DMS114 treated with DMSO at 0.1 percent for 48 hours (cell line): ENCODE measurements around the gene AATK.

Source experiments
- DNase-seq: peaks from one replicate; lab custom pipeline; 2025; ENCODE audit not compliant: unreplicated experiment; lab: John Stamatoyannopoulos, UW

Gene AATK

DNA sequence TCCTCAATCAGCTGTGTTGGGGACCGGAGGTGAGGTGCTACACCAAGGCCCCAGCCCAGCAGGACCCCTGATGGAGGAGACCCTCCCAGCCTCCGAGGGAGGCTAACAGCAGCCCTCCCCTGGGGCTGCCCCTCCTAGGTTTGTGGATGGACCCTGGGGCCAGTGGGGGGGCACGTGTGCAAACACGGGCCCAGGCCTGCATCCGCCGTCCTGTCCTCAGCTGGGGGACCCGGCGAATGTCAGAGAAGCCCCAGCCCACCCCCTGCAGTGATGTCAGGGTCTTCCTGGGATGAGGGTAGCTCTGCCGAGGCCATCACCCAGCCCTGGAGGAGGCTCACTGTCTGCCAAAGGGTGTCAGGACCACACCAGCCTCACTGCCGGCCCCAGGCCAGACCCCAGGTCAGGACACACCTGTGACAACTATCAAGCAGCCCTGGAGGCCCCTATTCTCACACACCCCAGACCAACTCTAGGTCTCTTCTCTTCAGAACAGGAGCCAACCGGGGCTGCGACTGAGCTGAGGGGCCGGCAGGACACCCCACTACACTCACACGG, 30.0 kb upstream of the AATK start:
- DNase-seq: no peak

DNA sequence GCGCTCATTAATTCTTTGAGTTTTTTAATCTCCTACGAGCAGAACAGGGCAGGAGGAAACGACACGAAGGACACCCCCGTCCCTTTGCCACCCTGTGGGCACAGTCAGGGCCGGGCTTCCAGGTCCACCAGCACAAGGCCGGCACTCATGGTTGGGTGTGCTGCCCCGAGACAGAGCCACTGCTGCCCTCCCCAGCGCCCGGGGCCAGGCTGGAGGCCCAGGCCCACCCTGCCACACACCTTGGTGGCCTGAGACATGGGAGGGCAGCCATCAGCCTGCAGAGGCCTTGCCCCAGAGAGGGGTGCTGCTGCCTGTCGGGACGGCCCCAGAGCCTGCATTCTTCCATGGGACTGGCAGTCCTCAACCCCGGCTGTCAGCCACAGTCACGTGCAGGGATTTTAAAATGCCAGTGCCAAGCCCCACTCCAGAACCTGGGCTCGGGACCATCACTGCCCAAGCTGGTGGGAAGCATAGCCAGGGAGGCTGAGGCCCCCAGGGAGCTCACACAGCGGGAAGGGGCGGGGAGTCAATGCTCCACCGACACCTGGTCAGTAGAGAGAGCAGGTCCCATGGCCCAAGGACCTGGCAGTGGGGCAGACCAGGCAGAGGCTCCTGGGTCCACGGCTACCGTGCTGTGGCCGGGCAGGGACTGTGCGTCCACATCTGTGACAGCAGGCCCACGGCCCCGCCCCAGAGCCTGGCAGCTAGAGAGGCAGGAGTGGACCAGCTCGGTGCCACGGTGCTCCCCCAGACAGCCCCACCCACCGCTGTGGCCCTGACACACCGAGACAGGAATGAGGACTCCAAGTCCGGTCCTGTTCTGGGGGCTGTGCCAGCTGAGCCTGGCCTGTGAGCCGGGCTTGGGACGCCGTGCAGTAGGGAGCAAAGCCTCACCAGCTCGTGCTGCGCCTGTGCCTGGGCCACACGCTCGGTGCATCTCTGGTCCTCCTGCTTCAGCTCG, 29.2 kb upstream of the AATK start:
- no peak for DNase-seq

DNA sequence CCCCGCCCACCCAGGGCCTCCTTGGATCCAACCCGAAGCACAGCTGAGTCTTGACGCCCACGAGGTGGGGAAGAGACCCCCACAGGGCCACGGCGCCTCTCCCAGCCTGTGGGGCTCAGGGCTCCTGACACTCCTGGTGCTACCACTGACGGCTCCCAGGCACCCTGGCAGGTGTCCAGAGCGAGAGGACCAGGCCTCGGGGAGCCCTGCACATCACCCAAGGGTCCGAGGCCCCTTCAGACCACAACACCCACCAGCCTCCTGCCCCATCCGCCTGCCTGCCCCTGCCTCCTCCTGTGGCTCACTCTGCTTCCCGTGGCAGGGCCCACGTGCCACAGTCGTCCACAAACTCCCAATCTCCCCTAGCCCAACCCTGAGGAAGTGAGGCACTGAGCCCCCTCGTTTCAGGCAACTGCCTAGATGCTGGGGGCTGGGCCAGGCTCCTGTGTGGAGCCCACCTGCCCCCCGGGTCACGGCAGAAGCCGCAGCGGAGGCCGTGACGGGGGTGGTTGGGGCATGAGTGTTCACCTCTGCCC, 28.3 kb upstream of the AATK start:
- DNase-seq: no peak

DNA sequence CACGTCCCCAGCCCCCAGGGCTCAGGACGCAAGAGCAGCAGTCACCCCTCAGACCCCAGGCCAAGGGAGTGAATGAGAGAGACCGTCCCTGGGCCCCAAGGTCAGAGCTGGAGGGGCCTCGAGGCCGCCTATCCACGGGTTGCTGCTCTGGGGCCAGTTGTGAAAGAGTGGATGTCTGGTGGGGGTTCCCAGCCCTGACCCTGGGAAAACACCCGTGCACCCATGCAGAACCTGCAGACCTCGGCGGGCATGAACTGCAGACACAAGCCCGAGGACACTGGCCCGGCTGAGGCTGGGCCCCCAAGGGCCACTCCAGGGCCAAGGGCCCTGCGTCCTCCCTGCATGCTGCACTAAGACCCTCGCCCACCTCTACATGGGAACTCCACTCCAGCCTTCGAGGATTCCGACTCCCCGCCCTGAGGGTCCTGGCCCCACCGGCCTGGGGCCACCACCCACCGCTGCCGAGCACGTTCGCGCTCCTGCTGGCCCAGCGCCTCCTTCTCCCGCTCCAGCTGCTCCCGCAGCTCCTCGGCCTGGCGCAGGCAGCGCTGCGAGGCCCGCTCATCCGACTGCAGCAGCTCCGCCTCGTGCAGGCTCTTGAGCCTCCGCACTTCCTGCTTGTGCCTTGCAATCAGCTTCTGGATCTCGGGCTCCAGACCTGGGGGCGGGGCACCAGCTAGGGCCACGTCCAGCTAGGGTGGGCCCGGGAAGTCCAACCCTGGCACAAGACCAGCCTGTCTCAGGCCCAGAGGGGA, 27.6 kb upstream of the AATK start:
- no peak for DNase-seq

DNA sequence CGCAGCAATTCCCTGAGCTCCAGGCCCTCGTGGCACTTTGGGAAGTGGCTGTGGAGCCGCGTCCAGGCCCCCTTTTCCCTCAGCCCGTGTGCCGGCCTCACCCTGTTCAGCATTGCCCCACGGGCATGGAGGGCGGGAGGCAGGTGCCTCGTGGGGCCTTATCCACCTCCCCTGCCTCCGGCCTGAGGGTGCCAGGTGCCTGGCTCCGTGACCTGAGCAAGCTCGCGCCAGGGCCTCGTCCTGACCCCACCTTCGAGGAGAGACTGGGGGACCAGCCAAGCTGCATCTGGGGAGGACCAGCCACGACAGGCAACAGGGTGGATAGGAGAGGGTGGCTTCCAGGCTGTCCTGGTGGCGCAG, 27.0 kb upstream of the AATK start:
- no peak for DNase-seq

DNA sequence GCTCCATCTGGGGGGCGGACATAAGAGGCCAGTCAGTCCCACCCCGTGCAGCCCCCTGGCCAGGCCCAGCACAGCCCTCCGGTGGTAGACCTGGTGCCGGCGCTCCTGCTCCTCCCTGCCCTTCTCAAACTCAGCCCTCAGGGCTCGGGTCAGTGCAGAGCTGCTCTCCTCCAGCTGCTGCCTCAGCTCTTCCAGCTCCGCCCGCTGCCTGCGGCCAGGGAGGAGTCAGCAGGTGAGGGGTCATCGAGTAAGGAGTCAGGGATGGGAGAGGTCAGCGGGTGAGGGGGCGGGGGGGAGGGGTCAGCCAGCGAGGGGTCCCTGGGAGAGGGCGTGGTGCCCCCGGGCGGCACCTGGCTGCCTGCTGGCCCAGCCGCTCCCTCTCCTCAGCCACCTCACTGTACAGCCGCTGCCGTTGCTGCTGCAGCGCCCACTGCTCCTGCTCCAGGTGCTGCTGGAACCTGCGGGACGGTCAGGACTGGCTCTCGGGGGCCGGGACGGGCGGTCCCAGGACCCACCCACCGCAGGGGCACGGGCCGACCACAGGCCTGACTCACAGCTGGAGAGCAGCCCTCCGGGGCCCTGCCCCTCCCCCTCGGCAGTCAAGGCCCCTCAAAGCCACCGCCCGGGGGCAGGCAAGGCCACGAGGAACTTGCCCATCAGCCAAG, 26.5 kb upstream of the AATK start:
- no peak for DNase-seq

DNA sequence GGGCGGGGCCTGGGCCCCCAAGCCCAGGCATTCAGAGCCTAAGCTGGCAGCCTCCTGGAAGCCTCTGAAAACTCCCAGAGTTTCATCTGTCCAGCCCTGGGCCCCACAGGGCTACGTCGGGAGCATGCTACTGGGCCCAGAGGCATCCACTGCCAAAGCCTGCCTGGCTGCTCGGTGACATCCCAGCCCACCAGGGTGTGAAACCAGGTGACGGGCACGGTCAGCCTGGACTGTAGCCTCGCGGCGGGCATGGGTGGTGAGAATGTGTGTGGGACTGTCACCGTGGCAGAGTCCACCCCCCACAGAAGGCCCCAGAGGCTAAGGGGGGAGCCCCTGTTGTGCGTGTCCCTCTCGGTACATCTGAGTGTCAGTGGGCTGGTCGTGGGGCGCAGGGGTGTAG, 25.6 kb upstream of the AATK start:
- DNase-seq: no peak

DNA sequence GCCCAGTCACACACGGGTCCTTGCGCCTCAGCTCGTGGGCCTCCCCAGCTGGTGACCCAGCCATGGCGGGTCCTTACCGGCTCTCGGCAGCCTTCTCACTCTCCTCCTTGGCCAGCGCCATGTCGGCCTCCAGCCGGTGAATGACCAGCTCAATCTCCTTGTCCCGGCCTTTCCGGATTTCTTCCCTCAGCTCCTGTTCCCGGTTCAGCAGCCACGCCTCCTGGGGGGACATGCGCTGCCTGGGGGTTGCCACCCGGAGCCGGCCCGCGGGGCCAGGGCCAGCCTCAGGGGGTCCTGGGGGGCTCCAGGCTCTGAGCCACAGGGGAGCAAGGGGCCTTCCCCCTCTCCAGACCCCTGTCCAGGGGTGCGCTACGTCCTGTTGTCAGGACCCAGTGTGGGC, 25.1 kb upstream of the AATK start:
- no peak for DNase-seq

DNA sequence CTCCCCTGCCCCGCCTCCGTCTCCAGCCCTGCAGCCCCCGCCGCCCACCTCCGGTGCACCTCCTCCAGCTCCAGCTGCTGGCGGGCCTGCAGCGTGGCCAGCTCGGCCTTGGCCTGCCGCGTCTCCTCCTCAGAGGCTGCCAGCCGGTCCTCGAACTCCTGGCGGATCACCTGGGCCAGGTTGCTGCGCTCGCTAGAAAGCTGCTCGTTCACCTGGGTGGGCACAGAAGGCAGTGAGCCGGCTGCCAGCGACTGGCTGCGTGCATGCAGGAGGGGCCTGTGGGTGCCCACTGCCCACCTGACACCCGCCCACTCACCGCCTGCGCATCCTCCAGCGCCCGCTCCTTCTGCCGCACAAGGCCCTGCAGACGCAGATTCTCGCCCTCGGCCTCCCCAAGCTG, 24.6 kb upstream of the AATK start:
- DNase-seq: no peak

DNA sequence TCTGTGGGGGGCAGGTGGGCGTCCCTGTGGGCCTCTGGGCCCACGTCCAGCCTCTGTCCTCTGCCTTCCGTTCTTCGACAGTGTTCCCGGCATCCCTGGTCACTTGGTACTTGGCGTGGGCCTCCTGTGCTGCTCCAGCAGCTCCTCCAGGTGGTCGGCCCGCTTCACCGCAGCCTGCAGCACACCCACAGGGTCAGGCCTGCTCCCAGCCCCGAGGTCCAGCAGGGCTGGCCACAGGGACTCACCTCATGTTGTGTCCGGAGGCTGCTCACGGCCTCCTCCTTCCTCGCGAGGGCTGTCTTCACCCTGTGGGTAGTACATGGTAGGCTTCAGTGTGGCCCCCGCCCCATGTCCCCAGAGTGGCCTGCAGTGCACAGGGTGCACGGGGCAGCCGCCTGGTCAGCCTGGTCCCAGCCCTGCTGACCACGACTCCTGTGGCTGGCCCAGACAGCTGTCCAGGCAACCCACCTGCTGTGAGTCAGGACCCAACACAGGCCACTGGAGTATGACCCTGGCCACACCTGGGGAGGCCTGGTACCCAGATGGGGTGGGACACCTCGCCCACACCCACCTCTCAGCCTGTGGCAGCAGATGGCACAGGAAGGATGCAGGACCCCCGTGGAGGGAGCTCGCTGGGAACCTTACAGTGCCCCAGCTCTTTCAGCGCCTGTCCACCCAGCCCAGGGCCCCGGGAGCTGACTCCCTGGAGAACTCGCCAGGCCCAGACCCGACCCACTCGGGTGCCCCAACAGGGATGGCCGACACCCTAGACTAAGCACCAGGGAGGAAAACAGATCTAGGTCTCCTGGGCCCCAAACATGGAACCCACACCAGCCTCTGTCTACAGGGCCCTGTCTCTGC, 23.9 kb upstream of the AATK start:
- no peak for DNase-seq

DNA sequence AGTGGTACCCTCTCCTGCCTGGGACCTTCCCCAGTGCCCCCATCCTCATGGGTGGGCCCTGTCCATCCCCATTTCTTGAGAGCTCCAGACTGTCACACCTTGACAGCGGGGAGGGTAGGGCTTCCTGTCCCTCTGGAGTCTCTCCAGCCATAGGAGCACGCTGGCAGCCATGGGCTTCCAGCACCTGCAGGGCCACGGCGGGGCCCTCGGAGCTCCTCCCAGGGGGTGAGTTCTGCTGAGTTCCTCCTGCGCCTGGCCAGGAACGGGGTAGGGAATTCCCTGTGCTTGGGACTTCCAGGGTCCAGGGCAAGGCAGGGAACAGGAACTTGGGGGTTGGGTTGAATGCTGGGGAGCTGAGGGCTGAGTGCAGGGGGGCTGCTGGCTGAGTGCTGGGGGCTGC, 23.0 kb upstream of the AATK start:
- no peak for DNase-seq

DNA sequence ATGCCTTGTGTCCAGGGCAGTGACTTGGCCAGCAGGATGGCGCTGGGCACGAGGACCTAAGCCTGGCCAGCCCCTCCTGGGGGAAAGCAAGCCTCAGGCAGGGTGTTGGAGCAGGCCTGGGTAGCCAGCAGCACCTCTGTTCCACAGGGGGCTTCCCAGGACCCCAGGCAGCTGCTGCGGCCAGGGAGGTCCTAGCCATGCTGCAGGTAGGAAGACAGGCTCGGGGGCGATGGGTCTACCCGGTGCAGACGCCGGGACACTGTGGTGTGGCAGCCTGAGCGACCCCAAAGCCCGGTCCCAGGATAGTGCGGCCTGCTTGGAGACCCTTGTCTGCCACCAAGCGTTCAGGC, 22.4 kb upstream of the AATK start:
- DNase-seq: no peak

DNA sequence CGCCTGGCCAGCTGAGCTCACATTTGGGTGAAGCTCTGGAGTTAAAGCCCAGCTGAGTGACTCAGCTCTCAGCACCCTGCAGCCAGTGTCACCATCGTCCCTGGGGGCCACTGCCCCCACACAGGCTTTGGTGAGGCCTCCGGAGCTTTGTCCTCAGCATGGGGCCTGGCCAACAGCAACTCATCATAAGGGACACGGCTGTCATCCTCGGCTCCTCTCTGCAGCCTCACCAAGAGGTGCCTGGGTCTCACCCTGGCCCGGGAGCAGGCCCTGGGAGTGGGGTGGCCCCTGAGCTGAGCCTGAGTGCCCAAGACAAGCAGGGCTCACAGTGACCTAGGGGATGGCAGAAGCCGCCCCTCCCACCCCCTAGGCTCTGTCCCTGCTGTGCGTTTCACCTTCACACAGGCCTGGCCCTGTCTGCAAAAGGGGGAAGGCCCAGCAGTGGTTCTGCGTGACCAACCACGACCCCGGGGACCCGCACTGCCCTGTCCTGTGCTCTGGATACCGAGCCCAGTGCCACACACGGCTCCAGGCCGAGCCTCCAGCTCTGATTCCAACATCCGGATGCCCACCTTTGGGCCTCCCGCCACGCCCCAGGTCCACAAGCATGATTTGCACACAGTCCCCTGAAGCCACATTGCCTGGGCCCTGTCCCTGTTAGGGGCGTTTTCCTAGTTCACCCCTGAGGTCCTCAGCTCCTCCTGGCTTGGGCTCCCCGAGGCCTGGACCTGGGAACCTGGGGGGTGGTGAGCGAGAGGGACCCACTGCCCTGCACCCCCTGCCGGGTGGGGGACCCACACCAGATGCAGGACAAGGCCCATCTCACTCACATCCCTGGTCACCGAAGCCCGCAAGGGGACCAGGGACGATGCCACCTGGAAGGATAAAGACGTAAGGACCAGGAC, 21.8 kb upstream of the AATK start:
- no peak for DNase-seq

DNA sequence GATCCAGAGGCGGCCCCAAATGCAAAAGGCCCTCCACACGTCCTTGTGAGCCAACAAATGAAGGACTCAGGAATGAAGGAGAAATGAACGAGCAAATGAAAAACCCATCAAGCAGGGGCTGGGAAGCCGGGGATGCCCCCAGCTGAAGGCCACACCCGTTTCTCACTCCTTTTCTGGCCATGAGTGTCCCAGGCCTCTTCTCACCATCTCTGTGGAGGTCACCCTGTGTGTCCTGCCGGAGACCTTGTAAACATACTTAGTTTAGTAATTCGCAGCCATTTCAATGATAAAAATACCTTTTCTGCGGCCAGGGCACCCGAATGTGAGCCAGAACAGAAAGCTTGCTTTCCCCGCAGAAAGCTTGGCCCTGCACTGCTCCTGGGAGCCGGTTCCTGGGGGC, 21.1 kb upstream of the AATK start:
- DNase-seq: no peak

DNA sequence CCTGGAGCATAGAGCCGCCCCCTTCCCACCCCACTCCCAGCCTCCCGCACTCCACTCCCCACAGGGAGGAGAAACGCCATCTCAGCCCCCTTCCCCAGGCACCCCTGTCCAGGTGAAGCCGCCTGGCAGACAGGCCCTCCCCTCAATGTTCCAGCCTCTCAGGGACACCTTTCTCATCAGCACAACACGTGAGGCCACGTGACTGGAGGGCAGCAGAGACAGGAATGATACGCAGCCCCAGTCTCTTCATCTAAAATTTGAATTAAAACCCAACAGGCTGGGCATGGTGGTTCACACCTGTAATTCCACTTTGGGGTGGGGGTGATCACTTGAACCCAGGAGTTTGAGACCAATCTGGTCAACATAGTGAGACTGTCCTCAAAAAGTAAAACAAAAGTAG, 20.2 kb upstream of the AATK start:
- DNase-seq: no peak

DNA sequence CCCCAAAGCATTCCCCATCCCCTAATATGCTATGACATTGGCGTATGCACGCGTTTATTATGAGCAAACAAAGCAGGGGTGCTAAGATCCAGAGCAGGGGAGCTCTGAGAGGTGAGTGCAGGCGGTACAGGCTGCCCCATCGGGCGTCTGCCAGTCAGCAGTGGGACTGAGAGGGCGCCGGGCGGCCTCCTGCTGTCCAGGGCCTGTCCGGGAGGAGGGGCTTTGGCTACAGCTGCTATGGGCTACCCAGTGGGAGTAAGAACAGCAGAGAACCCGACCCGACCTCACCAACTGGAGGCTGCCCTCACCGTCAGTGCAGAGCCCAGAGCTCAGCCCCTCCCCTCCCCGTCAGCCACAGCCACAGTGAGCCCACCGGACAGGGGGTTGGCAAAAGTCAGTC, 18.5 kb upstream of the AATK start:
- DNase-seq: no peak

DNA sequence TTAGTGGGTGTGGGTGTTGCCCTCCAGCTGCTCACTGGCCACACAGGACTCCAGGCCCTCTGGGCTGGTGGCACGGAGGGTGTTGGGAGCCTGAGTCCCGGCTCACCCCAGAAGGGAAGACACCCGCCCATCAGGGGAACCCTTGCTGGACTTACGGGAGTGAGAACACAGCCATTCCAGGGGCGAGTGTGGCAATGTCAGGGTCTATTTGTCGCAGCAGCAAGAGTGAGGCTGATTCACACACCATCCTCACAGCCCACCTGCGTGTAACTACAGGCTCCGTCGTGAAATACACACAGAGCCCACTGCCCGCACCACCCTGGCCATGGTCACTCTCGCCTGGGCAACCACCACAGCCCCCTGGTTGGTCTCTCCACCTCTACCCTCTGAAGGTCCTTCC, 17.8 kb upstream of the AATK start:
- no peak for DNase-seq

DNA sequence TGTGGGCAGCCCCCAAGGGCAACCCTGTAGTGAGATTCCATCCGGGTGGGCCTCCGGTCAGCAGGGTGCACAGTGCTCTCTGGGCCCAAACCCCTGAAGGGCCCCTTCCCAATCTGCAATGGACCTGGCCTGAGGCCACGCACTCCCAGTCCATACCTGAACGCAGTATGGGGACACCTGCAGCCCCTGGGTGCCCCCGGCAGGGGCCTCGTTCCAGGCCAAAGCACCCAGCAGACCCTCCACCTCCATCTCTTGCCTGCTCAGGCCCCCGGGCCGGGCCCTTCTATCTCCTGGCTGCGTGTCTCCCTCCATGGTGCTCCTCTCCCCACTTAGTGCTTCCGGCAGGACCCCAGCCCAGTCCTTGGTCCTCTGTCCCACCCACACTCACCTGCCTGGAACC, 17.3 kb upstream of the AATK start:
- no peak for DNase-seq

DNA sequence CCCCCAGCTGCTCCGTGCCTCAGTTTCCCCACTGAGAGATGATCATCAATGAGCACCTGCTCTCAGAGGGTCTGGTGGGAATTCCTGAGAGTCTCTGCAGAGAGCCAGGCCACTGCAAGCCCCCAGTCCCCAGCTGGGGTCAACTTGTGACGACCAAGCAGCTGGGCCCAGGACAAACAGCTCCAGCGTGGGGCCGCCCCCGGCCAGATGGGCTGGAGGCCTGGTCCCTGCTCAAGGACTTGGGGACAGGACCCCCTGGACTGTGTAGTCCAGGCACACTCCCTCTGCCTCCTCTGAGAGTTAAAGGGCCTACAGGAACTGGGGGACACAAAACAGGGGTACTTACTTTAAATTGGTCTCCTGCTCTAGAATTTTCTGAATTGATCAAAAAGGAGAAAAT, 16.6 kb upstream of the AATK start:
- no peak for DNase-seq

DNA sequence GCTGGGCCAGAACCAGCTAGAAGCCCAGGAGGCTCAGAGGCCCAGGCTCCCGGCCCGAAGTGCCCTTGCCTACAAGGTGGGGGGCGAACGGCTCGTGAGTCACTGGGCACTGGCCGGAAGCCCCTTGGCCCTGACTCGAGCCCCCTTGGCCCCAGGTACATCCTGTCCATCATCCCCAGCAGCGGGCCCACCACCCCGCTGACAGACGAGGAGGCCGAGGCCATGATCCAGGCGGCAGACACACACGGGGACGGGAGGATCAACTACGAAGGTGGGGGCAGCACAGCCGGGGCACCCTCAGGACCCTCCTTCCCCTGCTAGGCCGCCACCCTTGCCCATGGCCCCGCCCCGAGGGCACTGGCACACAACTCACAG, 15.8 kb upstream of the AATK start:
- no peak for DNase-seq
